A673 (cell line): ENCODE results near the gene PLCB4. TPM values are rescaled to one million over a fixed set of nuclear protein-coding genes. Genes with fewer than 3 reads are reported as not detected.

Experiments
- BruUV-seq: library from RNA; stranded (reverse); fragments of 400-500 nt; replicated peaks from 2 replicates; lab custom pipeline; 2021; lab: Mats Ljungman, UMichigan
- CTCF ChIA-PET: fragments of 300-600 bp; sonication (Branson Sonifier 250); formaldehyde crosslinking; loops from one replicate; lab custom pipeline; 2022; ENCODE audit warnings: antibody characterized with exemption; lab: Charles Lee
- POLR2A ChIA-PET: fragments of 300-600 bp; sonication (Branson Sonifier 250); formaldehyde crosslinking; loops from one replicate; lab custom pipeline; 2022; ENCODE audit warnings: antibody characterized with exemption; ENCODE audit not compliant: low non-redundant PET; lab: Charles Lee
- DNase-seq: peaks from one replicate; pipeline ENCODE4 v3.0.0-alpha.2; 2015; ENCODE audit warnings: low spot score
- H3K27ac ChIP-seq: fragments of 200-600 bp; sonication (generic); 2 replicates; pipeline ENCODE4 v1.5.1; 2016; ENCODE audit warnings: mixed run types, low read depth, mild to moderate bottlenecking, mixed read lengths, antibody characterized with exemption, low read length; ENCODE audit not compliant: poor library complexity, severe bottlenecking
- H3K27me3 ChIP-seq: fragments of 200-600 bp; sonication (generic); replicated peaks from 2 replicates; pipeline ENCODE4 v1.6.1; 2017; ENCODE audit warnings: mixed run types, low read depth, mild to moderate bottlenecking, mixed read lengths, antibody characterized with exemption, low read length; ENCODE audit not compliant: insufficient read depth, poor library complexity
- H3K36me3 ChIP-seq: fragments of 200-600 bp; sonication (generic); 2 replicates; pipeline ENCODE4 v1.6.1; 2016; ENCODE audit warnings: mixed run types, mild to moderate bottlenecking, mixed read lengths, antibody characterized with exemption, low read length; ENCODE audit not compliant: insufficient read depth, poor library complexity, severe bottlenecking
- H3K4me1 ChIP-seq: fragments of 200-600 bp; sonication (generic); 2 replicates; pipeline ENCODE4 v1.6.1; 2017; ENCODE audit warnings: mixed run types, mild to moderate bottlenecking, mixed read lengths, antibody characterized with exemption, low read length; ENCODE audit not compliant: insufficient read depth, poor library complexity, severe bottlenecking
- H3K4me3 ChIP-seq: fragments of 200-600 bp; sonication (generic); 2 replicates; pipeline ENCODE4 v1.5.1; 2016; ENCODE audit warnings: low read depth, mixed run types, mild to moderate bottlenecking, mixed read lengths, low read length; ENCODE audit not compliant: poor library complexity, severe bottlenecking
- H3K9me3 ChIP-seq: fragments of 200-600 bp; sonication (generic); 2 replicates; pipeline ENCODE4 v1.6.1; 2016; ENCODE audit warnings: mixed run types, low read depth, mild to moderate bottlenecking, mixed read lengths, antibody characterized with exemption, low read length; ENCODE audit not compliant: poor library complexity, severe bottlenecking
- CTCF ChIP-seq: fragments of 300-800, 200-600 bp; sonication (generic); conservative IDR thresholded peaks from 2 replicates; pipeline ENCODE4 v1.5.1; 2017; ENCODE audit warnings: low read depth, mild to moderate bottlenecking, antibody characterized with exemption, low read length, moderate library complexity, mixed read lengths
- EZH2 ChIP-seq: fragments of 200-600 bp; sonication (generic); IDR thresholded peaks from 2 replicates; pipeline ENCODE4 v1.6.1; 2017; ENCODE audit warnings: borderline replicate concordance, low read depth, mild to moderate bottlenecking, mixed read lengths, antibody characterized with exemption, low read length; ENCODE audit not compliant: poor library complexity, severe bottlenecking
- intact Hi-C: fragments of 100-400 bp; cut with micrococcal nuclease; formaldehyde crosslinking; loops from one replicate; pipeline ENCODE4 v1.10.0; 2022; ENCODE audit not compliant: unreplicated experiment
- total RNA-seq: library from RNA; stranded (reverse); gene quantifications from 2 replicates; pipeline ENCODE4 v1.2.3, GENCODE V29; 2021

The PLCB4 gene
- total RNA-seq, 1 experiment from 2014 or later, result 6.2 TPM

- no peaks in the 10 kb centered on the region for H3K9me3 ChIP-seq
- no peaks in the 10 kb centered on the region for H3K36me3 ChIP-seq
- H3K4me1 ChIP-seq, result peaks cover 12% of the 10 kb centered on the region
- ChIA-PET POLR2A (no interaction called here), CTCF (no interaction called here)
- H3K4me3 ChIP-seq, result no peak overlapping the region
- BruUV-seq, result no TSS peak
- DNase-seq, result no peak
- no peak overlapping the region for H3K27ac ChIP-seq
- no peaks in the 10 kb centered on the region for H3K27me3 ChIP-seq
- TF ChIP-seq CTCF, result no peak
- no peak for TF ChIP-seq EZH2
- intact Hi-C loops, result no loop called here
These were observed 14.7 kb upstream of the PLCB4 start for GRCh38 chr20:9054176-9054575.

- TF ChIP-seq CTCF (no peak), EZH2 (no peak)
- Histone ChIP-seq H3K4me1 (peaks cover 12% of the 10 kb centered on the region), H3K27ac (no peak overlapping the region), H3K36me3 (no peaks in the 10 kb centered on the region), H3K27me3 (no peaks in the 10 kb centered on the region), H3K4me3 (no peak overlapping the region), H3K9me3 (no peaks in the 10 kb centered on the region)
- CTCF ChIA-PET, result no interaction called here
- no peak for DNase-seq
- BruUV-seq, result no TSS peak
- POLR2A ChIA-PET, result no interaction called here
- intact Hi-C loops, result no loop called here
These were observed 9.0 kb upstream of the PLCB4 start for GRCh38 chr20:9059931-9060330.

GRCh38 chr20:9061434-9061833 is 7.5 kb upstream of the PLCB4 start:
- ChIA-PET CTCF (no interaction called here), POLR2A (no interaction called here)
- intact Hi-C loops, result no loop called here
- Histone ChIP-seq H3K36me3 (no peaks in the 10 kb centered on the region), H3K4me3 (no peak overlapping the region), H3K27me3 (no peaks in the 10 kb centered on the region), H3K27ac (no peak overlapping the region), H3K9me3 (no peaks in the 10 kb centered on the region), H3K4me1 (no peaks in the 10 kb centered on the region)
- DNase-seq, result no peak
- TF ChIP-seq EZH2 (no peak), CTCF (no peak)
- no TSS peak for BruUV-seq
